Muscle layer of colon (tissue), 2 donors: ENCODE data around the gene TRPM7.

Experiments used
- H3K27ac ChIP-seq: one replicate; pipeline ENCODE4 v1.7.0; 2013; ENCODE audit warnings: low read depth, mild to moderate bottlenecking, low read length, moderate library complexity
- H3K27me3 ChIP-seq, 2 donors: one replicate each; pipeline ENCODE4 v1.7.0; 2013; ENCODE audit warnings: low read length in 2 of 2, mild to moderate bottlenecking in 2 of 2; ENCODE audit not compliant: insufficient read depth in 2 of 2, control insufficient read depth in 1 of 2
- H3K36me3 ChIP-seq: one replicate; pipeline ENCODE4 v1.7.0; 2013; ENCODE audit warnings: mild to moderate bottlenecking, low read length; ENCODE audit not compliant: insufficient read depth
- H3K4me1 ChIP-seq: one replicate; pipeline ENCODE4 v1.7.0; 2013; ENCODE audit warnings: mild to moderate bottlenecking, low read length; ENCODE audit not compliant: insufficient read depth
- H3K4me3 ChIP-seq, 2 donors: one replicate each; pipeline ENCODE4 v1.7.0; 2013; ENCODE audit warnings: low read length in 2 of 2, low read depth in 1 of 2, mild to moderate bottlenecking in 1 of 2, moderate library complexity in 1 of 2
- H3K9ac ChIP-seq: one replicate; pipeline ENCODE4 v1.7.0; 2013; ENCODE audit warnings: low read length
- H3K9me3 ChIP-seq: one replicate; pipeline ENCODE4 v1.7.0; 2013; ENCODE audit warnings: mild to moderate bottlenecking, low read length
- donor health status: abdominal sarcoma.
- donor health status: Adenocarcinoma of cecum.

TRPM7 gene, protein sequence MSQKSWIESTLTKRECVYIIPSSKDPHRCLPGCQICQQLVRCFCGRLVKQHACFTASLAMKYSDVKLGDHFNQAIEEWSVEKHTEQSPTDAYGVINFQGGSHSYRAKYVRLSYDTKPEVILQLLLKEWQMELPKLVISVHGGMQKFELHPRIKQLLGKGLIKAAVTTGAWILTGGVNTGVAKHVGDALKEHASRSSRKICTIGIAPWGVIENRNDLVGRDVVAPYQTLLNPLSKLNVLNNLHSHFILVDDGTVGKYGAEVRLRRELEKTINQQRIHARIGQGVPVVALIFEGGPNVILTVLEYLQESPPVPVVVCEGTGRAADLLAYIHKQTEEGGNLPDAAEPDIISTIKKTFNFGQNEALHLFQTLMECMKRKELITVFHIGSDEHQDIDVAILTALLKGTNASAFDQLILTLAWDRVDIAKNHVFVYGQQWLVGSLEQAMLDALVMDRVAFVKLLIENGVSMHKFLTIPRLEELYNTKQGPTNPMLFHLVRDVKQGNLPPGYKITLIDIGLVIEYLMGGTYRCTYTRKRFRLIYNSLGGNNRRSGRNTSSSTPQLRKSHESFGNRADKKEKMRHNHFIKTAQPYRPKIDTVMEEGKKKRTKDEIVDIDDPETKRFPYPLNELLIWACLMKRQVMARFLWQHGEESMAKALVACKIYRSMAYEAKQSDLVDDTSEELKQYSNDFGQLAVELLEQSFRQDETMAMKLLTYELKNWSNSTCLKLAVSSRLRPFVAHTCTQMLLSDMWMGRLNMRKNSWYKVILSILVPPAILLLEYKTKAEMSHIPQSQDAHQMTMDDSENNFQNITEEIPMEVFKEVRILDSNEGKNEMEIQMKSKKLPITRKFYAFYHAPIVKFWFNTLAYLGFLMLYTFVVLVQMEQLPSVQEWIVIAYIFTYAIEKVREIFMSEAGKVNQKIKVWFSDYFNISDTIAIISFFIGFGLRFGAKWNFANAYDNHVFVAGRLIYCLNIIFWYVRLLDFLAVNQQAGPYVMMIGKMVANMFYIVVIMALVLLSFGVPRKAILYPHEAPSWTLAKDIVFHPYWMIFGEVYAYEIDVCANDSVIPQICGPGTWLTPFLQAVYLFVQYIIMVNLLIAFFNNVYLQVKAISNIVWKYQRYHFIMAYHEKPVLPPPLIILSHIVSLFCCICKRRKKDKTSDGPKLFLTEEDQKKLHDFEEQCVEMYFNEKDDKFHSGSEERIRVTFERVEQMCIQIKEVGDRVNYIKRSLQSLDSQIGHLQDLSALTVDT (N-terminal part only)

GRCh38 chr15:50686469-50687301, at the start of gene TRPM7:
TRPM7 (minus strand) TSS chr15:50686797; CDS start chr15:50686533, 264 bp downstream.
- peaks cover 25% of the 10 kb centered on the region for H3K4me1 ChIP-seq
- no peaks in the 10 kb centered on the region for H3K9me3 ChIP-seq
- peak within 1 kb of the TSS; percentile 95 for H3K9ac ChIP-seq
- peak within 1 kb of the TSS; percentile 100 for H3K27ac ChIP-seq
- H3K36me3 ChIP-seq = peaks cover 10% of the 10 kb centered on the region
- peak within 1 kb of the TSS; percentile 97 to 99 for H3K4me3 ChIP-seq
- H3K27me3 ChIP-seq = no peaks in the 10 kb centered on the region

DNA sequence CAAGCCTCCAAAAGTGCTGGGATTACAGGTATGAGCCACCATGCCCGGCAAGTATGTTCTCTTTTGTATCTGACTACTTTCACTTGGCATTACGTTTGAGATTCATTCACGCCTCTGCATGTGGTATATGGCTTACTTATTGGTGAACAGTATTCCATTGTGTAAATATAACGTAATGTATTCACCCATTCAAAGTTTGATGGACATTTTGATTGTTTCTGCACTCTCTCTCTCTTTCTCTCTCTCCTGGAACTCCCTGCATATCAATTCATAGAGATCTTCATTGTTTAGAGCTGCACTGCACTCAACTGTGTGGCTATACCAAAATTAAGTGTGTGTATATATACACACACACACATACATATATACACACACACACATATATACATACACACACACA, 48.6 kb upstream of the TRPM7 start:
- H3K36me3 ChIP-seq = peaks cover 28% of the 10 kb centered on the region
- no peaks in the 10 kb centered on the region for H3K9me3 ChIP-seq
- H3K9ac ChIP-seq = no peak overlapping the region

GRCh38 chr15:50726315-50726714, 39.7 kb upstream of the TRPM7 start:
- peaks cover 25% of the 10 kb centered on the region for H3K36me3 ChIP-seq
- H3K9me3 ChIP-seq = no peaks in the 10 kb centered on the region
- no peaks in the 10 kb centered on the region for H3K27me3 ChIP-seq
- H3K9ac ChIP-seq = no peak overlapping the region
- H3K4me3 ChIP-seq = no peak overlapping the region
- H3K27ac ChIP-seq = no peak overlapping the region
- no peaks in the 10 kb centered on the region for H3K4me1 ChIP-seq

More for the DNA sequence above, 48.6 kb upstream of the TRPM7 start:
- Histone ChIP-seq H3K27ac (no peak overlapping the region), H3K4me1 (no peaks in the 10 kb centered on the region), H3K4me3 (no peak overlapping the region), H3K27me3 (no peaks in the 10 kb centered on the region)

DNA sequence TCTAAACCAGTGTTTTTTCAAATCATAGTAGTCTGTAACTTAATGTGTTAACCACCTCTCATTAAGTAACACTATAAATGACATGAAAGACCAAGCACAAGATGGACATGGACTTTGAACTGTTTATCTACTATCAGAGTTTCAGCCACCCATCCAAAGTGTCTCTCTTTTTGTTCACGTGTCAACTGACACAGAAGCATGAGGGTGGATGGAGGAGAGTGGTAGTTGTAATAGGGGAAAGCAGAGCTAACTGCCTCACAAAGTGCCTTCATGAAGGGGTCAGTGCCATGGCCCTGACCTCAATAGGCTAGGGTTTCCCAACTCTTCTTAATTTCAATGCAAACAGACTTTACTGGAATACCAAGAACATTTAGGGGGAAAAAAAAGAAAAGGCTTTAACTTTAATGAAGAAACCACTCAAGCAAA, 32.1 kb upstream of the TRPM7 start:
- Histone ChIP-seq H3K4me1 (no peaks in the 10 kb centered on the region), H3K9me3 (no peaks in the 10 kb centered on the region), H3K4me3 (no peak overlapping the region), H3K9ac (no peak overlapping the region), H3K36me3 (peaks cover 27% of the 10 kb centered on the region), H3K27me3 (no peaks in the 10 kb centered on the region), H3K27ac (no peak overlapping the region)

GRCh38 chr15:50712018-50712417, 25.4 kb upstream of the TRPM7 start:
- H3K27ac ChIP-seq = no peak overlapping the region
- H3K36me3 ChIP-seq = peaks cover 10% of the 10 kb centered on the region
- H3K4me1 ChIP-seq = no peaks in the 10 kb centered on the region
- no peak overlapping the region for H3K9ac ChIP-seq
- no peak overlapping the region for H3K4me3 ChIP-seq
- H3K9me3 ChIP-seq = no peaks in the 10 kb centered on the region
- H3K27me3 ChIP-seq = no peaks in the 10 kb centered on the region

GRCh38 chr15:50710585-50710984, 24.0 kb upstream of the TRPM7 start:
- no peaks in the 10 kb centered on the region for H3K9me3 ChIP-seq
- H3K27ac ChIP-seq = no peak overlapping the region
- H3K36me3 ChIP-seq = peaks cover 10% of the 10 kb centered on the region
- H3K4me1 ChIP-seq = no peaks in the 10 kb centered on the region
- no peak overlapping the region for H3K9ac ChIP-seq
- no peaks in the 10 kb centered on the region for H3K27me3 ChIP-seq
- H3K4me3 ChIP-seq = no peak overlapping the region

DNA sequence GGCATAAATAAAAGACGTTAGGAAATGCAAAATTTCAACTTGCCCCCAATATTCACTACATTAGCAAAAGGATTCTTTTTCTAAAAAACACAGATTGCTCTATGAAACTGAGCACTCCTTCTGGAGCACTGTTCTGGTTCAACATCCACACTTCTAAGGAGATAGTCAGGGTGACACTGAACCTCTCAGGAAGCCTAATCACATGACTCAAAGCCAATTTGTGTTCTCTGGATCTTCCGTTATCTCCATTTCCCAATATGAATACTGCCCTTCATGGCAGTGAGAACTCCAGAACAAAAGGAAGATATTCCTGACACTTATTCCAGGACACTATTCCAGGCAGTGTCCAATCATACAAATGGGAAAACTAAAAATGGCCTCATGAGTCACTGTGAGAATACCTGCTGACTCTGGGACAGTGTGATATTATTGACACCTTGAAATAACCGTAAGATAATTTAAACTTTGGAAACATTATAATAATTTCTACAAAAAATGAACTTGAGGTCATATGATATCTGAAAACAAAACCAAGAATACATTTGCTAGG, 21.4 kb upstream of the TRPM7 start:
- H3K36me3 ChIP-seq = peaks cover 4% of the 10 kb centered on the region
- no peaks in the 10 kb centered on the region for H3K9me3 ChIP-seq
- no peaks in the 10 kb centered on the region for H3K27me3 ChIP-seq
- H3K27ac ChIP-seq = no peak overlapping the region
- H3K4me3 ChIP-seq = no peak overlapping the region
- no peak overlapping the region for H3K9ac ChIP-seq
- H3K4me1 ChIP-seq = no peaks in the 10 kb centered on the region

DNA sequence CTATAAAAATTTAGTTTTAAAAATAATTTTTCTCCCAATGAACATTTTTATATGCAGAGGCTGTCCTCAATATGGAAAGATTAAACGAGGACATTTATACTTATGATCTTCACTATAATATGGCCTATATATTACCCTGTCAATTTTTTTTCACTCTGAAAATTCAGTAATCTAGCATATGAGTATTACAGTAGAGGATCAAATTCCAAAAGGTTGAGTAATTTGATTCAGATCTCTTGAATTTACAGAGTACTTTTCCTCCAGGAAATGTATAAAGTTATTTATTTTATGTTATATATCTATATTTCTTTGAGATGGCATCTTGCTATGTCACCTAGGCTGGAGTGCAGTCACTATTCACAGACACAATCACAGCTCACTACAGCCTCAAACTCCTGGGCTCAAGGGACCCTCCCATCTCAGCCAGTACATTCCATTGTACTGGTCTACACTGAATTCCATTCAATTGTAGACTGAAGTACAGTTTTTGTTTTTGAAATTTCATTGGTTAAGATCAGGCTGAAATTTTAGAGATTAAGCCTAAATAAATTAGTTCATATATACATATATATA, 16.3 kb upstream of the TRPM7 start:
- no peak overlapping the region for H3K27ac ChIP-seq
- no peaks in the 10 kb centered on the region for H3K9me3 ChIP-seq
- H3K4me3 ChIP-seq = no peak overlapping the region
- H3K36me3 ChIP-seq = peaks cover under 1% of the 10 kb centered on the region
- no peaks in the 10 kb centered on the region for H3K4me1 ChIP-seq
- H3K27me3 ChIP-seq = no peaks in the 10 kb centered on the region
- no peak overlapping the region for H3K9ac ChIP-seq

DNA sequence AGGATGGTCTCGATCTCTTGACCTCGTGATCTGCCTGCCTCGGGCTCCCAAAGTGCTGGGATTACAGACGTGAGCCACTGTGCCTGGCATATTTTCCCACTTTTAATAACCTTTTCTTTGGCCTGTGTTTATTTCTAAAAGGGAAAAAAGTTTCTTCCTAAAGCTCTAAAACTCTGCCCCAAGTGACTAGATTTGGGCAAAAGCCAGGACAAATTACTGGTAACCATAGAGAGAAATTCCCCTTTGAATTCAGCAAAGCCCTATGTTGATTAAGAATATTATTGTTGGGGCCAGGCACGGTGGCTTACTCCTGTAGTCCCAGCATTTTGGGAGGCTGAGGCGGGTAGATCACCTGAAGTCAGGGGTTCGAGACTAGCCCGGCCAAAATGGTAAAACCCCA, 11.5 kb upstream of the TRPM7 start:
- H3K4me1 ChIP-seq = no peaks in the 10 kb centered on the region
- no peak overlapping the region for H3K9ac ChIP-seq
- no peaks in the 10 kb centered on the region for H3K9me3 ChIP-seq
- no peak overlapping the region for H3K27ac ChIP-seq
- H3K27me3 ChIP-seq = no peaks in the 10 kb centered on the region
- H3K4me3 ChIP-seq = no peak overlapping the region
- H3K36me3 ChIP-seq = no peaks in the 10 kb centered on the region

DNA sequence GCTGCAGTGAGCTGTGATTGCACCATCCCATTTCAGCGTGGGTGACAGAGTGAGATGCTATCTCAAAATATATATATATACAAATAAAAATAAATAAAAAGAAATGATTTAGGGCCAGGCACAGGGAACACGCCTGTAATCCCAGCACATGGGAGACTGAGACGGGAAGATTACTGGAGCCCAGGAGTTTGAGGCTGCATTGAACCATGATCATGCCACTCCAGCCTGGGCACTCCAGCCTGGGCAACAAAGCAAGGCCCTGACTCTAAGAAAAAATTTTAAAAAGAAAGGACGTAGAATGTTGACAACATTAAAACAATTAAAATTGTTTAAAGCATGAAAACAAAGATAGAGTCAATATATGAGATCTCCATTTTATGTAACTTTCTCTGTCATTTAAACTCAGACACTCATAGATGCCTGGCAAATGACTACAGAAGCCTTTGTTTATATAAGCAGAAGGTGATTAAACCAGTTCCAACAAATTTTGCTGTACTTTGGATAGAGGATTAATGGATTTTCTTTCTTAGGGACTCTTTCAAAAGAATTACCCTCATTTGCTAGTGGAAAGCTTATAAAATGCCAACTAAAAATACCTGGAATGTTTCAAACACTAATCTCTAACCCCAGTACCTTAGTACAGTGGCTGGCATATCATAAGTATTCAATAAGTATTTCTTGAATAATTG, 10.7 kb upstream of the TRPM7 start:
- no peaks in the 10 kb centered on the region for H3K4me1 ChIP-seq
- H3K27ac ChIP-seq = no peak overlapping the region
- no peak overlapping the region for H3K9ac ChIP-seq
- H3K9me3 ChIP-seq = no peaks in the 10 kb centered on the region
- H3K27me3 ChIP-seq = no peaks in the 10 kb centered on the region
- no peaks in the 10 kb centered on the region for H3K36me3 ChIP-seq
- no peak overlapping the region for H3K4me3 ChIP-seq
